ENCODE results near the gene ANKS1B.
"Not testable (repeated sequence)": the region's sequence is repeated elsewhere in the genome, so short reads cannot be mapped to it uniquely, and the experiment has no call there.

ANKS1B gene

GRCh38 chr12:99984271-99985128 is at the start of gene ANKS1B:
TSS of gene ANKS1B (minus strand) at chr12:99984936. CDS start at chr12:99984237, 699 bp downstream.
- TF ChIP-seq GATA1 (IDR thresholded peaks at IDR 0.05; ENCODE audit: low read depth, low read length) (no peak), POLR2A (IDR thresholded peaks at IDR 0.05; ENCODE audit: low read length) (no peak)
- DNase-seq = peak; percentile 45 to 49

- DNase-seq = no peak
- TF ChIP-seq POLR2A (IDR thresholded peaks at IDR 0.05; ENCODE audit: low read length) (no peak), GATA1 (IDR thresholded peaks at IDR 0.05; ENCODE audit: low read depth, low read length) (no peak)
These were observed 47.1 kb upstream of the ANKS1B start for GRCh38 chr12:100031836-100032235.

GRCh38 chr12:100027671-100028070 is 42.9 kb upstream of the ANKS1B start:
- no peak for TF ChIP-seq GATA1 (IDR thresholded peaks at IDR 0.05; ENCODE audit: low read depth, low read length)
- no peak for TF ChIP-seq POLR2A (IDR thresholded peaks at IDR 0.05; ENCODE audit: low read length)
- no peak for DNase-seq

- no peak for DNase-seq
- no peak for TF ChIP-seq POLR2A (IDR thresholded peaks at IDR 0.05; ENCODE audit: low read length)
- no peak for TF ChIP-seq GATA1 (IDR thresholded peaks at IDR 0.05; ENCODE audit: low read depth, low read length)
These were observed 41.5 kb upstream of the ANKS1B start for GRCh38 chr12:100026241-100026640.

GRCh38 chr12:100024974-100025555 is 40.3 kb upstream of the ANKS1B start:
- TF ChIP-seq POLR2A (IDR thresholded peaks at IDR 0.05; ENCODE audit: low read length) = no peak
- TF ChIP-seq GATA1 (IDR thresholded peaks at IDR 0.05; ENCODE audit: low read depth, low read length) = no peak

GRCh38 chr12:100020370-100020769 is 35.6 kb upstream of the ANKS1B start:
- no peak for TF ChIP-seq POLR2A (IDR thresholded peaks at IDR 0.05; ENCODE audit: low read length)
- no peak for TF ChIP-seq GATA1 (IDR thresholded peaks at IDR 0.05; ENCODE audit: low read depth, low read length)
- no peak for DNase-seq

More at GRCh38 chr12:100024974-100025555, 40.3 kb upstream of the ANKS1B start:
- DNase-seq = no peak

GRCh38 chr12:100017056-100017455 is 32.3 kb upstream of the ANKS1B start:
- TF ChIP-seq POLR2A (IDR thresholded peaks at IDR 0.05; ENCODE audit: low read length) (no peak), GATA1 (IDR thresholded peaks at IDR 0.05; ENCODE audit: low read depth, low read length) (no peak)
- DNase-seq = no peak

GRCh38 chr12:100016304-100016703 is 31.6 kb upstream of the ANKS1B start:
- not testable (repeated sequence) for DNase-seq

GRCh38 chr12:100005846-100006245 is 21.1 kb upstream of the ANKS1B start:
- not testable (repeated sequence) for DNase-seq

GRCh38 chr12:99997806-99998205 is 13.1 kb upstream of the ANKS1B start:
- TF ChIP-seq GATA1 (IDR thresholded peaks at IDR 0.05; ENCODE audit: low read depth, low read length) (no peak), POLR2A (IDR thresholded peaks at IDR 0.05; ENCODE audit: low read length) (no peak)
- DNase-seq = no peak

- no peak for DNase-seq
- TF ChIP-seq POLR2A (IDR thresholded peaks at IDR 0.05; ENCODE audit: low read length) (no peak), GATA1 (IDR thresholded peaks at IDR 0.05; ENCODE audit: low read depth, low read length) (no peak)
These were observed 11.4 kb upstream of the ANKS1B start for GRCh38 chr12:99996095-99996494.

- TF ChIP-seq POLR2A (IDR thresholded peaks at IDR 0.05; ENCODE audit: low read length) (no peak), GATA1 (IDR thresholded peaks at IDR 0.05; ENCODE audit: low read depth, low read length) (no peak)
- no peak for DNase-seq
These were observed 895 bp upstream of the ANKS1B start for GRCh38 chr12:99985631-99986030.

- TF ChIP-seq GATA1 (IDR thresholded peaks at IDR 0.05; ENCODE audit: low read depth, low read length) (no peak), POLR2A (IDR thresholded peaks at IDR 0.05; ENCODE audit: low read length) (no peak)
- peak in 1 of 2 experiments; percentile 25 for DNase-seq
These were observed 414 bp upstream of the ANKS1B start for GRCh38 chr12:99985129-99985570.

GRCh38 chr12:99983456-99984258 is 1.1 kb downstream of the ANKS1B start:
- DNase-seq = no peak
- TF ChIP-seq POLR2A (IDR thresholded peaks at IDR 0.05; ENCODE audit: low read length) (no peak), GATA1 (IDR thresholded peaks at IDR 0.05; ENCODE audit: low read depth, low read length) (no peak)

All from erythroblast (primary cell).